SIG-M5 treated with dmso at 0.1 percent for 504 hours (cell line): ENCODE data around the gene LEAP2.

Experiments used
- DNase-seq: peaks from one replicate; lab custom pipeline; 2025; ENCODE audit not compliant: unreplicated experiment; lab: John Stamatoyannopoulos, UW

The LEAP2 gene, protein sequence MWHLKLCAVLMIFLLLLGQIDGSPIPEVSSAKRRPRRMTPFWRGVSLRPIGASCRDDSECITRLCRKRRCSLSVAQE

DNA sequence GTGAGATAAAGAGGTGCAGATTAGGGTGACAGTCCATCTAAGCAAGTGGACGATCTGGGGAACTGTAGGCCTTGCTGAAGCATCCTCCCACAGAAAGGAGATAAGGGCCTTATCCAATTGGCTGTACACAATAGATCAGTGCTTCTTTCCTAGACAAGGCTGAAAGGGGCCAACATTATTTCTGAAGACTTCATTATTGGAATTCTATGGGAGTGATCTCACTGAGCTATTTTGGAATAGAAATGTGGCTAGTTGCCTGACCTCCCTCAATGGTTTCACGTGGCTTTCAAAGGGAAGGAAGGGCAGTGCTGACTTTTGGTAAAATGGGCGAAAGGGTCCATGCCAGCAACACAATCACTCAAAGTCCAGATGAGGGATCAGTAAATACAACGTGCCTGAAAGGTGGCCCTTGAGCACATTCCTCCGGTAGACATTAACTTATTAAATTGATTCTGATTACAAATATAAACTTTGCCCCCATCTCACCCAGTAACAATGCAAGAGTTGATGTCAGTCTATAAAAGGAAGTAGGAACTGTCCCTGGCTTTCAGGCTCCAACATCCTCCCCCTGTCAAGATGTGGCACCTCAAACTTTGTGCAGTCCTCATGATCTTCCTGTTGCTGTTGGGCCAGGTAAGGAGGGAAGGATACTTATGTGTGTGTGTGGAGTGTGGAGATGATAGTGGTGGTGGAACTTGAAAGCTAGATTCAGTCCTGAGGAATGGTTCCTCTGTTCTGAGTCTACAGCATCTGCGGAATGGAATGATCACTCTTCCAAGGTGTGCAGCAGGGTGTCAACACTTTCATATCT lies at the start of gene LEAP2:
Gene LEAP2, plus strand, starts transcription at position 550 of the 811 bp plus-strand sequence. Its CDS starts 27 bp downstream, at position 577.
- no peak for DNase-seq

DNA sequence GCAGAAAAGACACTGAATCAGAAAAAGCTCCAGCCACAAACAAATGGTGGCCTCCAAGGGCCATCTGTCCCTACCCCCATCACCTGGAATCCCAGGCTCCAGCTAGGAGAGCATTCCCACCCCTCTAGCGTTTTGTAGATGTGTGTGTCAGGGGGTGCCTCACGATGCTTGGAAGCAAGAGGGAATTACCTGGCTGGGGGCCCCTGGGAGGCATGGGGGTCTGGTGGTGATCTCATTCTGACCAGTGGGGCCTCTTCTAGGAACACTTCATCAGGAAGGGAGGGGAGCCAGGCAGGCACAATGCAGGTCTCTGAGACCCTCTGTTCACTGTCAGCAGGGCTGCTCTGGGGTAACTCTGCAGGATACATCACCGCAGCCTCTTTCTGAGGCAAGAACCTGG lies 49.0 kb upstream of the LEAP2 start:
- no peak for DNase-seq

DNA sequence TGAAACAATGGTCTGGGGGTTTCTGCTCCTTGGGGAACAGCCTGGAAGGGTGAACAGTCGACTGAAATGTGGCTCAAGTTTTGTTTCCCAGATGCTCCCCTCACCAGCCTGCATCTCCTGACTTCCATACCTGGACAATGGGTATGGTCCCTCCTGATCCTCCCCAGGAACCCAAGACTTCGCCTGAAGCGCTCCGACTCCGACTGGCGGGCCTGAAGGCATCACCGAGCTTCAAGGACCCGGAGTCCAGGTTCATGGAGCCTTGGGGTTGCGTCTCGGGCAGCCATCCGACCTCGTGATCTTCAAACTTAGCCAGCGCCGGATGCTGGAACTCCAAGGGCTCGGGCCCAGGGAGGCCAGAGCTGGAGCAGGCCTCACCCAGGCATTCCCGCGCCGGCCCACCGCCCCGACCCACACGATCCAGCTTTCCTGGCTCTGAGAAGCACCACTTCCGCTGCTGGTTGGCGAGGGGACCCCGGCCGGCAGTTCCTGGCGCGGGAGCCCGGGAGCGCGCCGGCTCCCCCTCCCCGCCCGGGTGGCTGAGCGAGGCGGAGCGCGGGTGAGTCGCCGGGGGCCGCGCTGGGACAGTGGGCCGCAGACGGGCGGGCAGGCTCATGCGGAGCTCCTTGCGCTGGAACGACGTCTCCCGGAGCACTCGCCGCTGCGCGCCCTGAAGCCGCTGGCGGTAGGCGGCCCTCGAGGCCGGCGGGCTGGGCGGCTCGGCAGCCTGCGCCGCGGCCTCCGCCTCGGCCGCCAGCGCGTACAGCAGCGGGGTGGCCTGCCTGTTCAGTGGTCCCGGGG lies 48.2 kb upstream of the LEAP2 start:
- no peak for DNase-seq

DNA sequence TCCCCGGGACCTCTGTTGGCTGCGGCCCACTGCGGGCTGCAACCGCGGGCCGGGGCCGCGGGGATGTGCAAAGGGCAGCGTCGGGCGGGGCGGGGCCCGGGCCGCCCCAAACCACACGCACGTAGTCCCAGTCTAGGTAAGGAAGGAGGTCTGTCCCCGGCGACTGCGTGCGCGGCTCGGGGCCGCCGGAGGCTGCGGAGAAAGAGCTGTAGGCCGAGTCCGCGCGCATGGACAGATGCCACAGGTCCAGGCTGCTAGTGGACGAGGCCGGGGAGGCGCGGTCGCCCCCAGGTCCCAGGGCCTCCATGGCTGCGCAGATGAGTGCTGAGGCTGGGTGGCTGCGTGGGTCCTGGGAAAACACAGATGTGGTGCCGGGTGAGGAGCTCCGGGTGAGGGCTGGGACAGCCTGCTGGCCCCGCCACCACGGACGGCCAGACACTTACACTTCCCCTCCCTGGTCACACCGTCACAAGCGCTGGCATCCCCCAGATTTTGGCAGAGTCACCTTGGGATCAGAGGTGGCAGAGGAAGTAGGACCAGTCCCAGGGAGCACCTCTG lies 47.6 kb upstream of the LEAP2 start:
- DNase-seq = no peak

DNA sequence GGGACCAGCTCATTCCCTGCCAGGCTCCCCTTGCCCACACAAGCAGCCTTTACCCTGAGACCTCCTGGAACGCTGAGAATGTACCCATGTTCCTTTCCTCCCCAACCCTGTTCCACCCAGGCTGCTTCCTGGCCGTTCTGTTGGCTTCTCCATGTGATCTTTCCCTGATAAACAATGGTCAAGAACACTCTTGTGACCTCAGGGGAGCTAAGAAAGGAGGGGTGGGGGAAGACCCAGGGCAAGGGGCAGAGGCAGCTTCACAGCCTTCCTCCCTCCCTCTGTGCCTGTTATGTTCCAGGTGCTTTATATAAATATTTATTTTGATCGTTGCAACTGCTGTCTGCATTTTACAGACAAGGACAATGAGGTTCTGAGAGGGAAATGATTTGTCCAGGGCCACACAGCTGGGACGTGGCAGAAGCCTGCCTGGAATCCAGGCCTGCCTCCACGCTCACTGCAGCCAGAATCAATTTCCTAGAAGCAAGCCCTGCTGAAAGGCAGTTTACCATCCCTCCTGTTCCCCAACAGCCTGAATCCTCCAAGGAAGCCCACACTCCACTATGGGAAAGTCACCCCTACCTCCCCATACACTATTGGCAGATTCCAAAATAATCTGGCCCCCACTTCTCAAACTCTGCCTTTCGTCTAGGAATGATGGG lies 46.9 kb upstream of the LEAP2 start:
- no peak for DNase-seq

DNA sequence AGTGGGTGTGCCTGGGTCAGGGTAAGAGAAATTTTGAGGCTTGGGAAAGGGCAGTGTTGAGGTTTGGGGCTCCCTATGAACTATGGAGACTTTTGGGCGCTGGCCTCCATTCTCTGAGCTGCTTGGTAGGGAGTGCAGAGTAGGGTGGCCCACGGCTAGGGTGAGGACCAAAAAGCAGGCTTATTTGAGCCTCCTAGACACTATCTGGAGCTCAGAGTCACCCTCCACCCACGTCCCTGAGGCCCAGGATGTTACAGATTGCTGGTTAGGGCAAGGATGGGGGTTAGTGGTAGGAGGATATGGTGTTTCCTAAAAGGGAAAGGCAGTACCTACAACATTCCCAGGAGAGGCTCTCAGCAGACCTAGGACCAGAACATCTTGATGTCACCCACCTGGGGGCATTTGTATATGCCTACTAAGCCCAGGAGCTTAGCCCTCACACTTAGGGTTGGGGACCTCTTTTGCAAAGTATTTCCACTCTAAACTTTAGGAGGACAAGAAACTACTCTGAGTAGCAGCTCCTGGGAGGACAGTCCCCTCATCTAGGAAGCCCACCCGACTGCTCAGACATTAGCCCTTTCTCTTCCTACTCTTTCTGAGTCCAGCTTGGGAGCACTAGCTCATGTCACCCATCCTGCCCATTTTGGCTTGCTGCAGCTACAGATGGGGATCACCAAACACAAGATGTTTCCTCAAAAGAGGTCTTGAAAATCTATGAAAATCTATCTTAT lies 45.4 kb upstream of the LEAP2 start:
- DNase-seq = no peak

DNA sequence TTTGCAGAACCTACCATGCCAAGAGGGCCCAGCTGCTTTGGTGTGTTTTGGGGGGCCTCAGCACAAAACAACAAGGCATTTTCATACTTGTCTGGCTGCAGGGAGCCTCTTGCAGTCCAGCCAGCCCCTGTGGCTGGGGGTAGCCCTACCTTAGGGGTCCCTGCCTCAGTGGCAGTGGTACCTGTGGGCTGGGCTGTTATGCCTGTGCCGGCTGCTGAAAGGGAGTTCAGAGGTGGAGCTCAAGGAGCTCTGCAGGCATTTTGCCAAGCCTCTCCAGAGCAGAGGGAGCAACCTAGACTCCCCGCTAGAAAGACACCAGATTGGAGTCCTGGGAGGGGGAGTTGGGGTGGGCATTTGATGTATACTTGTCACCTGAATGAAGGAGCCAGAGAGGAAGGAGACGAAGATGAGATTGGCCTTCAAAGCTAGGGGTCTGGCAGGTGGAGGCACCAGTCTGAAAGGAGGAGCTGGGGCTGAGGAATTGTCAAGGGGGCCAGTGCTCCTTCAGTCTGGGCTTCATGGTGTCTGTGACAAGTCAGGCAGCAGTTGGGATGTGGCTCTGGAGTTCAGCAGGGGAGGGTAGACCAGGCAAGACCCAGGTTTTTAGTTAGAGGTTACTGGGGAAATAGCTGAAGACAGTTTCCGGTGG lies 44.5 kb upstream of the LEAP2 start:
- DNase-seq = no peak

DNA sequence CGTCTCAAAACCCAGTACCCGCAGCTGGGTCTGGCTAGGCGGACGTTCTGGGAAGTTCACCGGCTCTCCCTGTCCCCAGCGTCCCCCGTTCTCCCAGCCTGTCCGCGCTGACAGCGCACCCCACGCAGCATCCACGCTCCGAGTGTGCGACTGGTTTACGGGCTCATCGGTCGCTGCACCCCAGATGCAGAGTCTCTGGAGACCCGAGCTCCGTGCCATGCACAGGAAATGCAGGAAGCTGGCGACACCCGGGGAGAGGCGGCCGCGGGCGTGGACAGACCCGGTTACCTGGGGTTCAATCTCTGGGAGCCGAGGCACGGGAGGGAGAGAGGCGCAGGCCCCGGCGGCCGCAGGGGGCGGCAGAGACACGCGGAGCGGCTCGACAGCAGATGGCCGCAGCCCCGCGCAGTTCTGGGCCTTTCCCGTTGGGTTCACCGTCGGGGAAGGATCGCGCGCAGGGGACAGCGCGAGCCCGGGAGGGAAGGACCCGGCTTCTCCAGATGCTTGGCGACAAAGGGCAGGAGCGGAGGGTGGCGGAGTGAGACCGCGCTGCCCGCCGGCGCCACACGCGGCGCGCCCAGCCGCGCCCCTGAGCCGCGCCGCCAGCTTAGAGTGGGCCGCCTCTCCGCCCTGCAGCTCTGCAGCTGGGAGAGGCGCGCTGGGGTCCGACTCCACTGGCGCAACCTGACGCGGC lies 43.6 kb upstream of the LEAP2 start:
- peak; percentile 73 for DNase-seq

DNA sequence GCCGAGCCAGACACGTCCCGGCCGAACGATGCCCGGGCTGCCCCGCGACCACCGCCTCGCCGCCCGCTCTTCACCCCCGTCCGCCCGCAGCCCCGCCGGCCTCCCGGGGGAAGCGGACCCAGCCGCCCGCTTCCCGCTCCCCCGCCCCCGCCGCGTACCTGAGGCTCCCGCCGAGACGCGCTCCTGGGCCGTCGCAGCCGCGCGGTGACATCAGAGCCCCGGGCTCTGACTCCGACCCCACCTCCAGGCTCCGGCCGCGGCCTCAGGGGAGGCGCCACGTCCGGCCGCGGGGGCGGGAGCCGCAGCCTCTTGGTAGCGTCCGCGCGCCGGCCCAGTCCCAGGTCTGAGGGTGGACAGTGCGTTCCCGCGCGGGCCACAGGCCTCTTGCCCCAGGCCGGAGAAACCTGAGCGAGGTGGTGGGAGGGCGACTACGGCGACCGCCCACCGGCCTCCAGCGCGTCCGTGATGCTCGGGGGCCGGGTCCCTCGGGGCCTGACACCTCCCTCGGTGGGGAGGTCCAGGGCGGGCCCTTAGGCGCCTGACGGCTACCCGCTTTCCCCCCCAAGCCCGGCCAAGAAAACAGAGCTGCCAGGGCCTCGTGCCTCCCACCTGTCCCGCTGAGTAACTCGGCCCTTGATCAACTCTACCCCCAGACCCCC lies 42.9 kb upstream of the LEAP2 start, which contains the start of gene SHROOM1:
Gene SHROOM1, minus strand, starts transcription at position 212 of the 659 bp plus-strand sequence. CDS start 4,507 bp downstream, outside the sequence.
- no peak for DNase-seq

DNA sequence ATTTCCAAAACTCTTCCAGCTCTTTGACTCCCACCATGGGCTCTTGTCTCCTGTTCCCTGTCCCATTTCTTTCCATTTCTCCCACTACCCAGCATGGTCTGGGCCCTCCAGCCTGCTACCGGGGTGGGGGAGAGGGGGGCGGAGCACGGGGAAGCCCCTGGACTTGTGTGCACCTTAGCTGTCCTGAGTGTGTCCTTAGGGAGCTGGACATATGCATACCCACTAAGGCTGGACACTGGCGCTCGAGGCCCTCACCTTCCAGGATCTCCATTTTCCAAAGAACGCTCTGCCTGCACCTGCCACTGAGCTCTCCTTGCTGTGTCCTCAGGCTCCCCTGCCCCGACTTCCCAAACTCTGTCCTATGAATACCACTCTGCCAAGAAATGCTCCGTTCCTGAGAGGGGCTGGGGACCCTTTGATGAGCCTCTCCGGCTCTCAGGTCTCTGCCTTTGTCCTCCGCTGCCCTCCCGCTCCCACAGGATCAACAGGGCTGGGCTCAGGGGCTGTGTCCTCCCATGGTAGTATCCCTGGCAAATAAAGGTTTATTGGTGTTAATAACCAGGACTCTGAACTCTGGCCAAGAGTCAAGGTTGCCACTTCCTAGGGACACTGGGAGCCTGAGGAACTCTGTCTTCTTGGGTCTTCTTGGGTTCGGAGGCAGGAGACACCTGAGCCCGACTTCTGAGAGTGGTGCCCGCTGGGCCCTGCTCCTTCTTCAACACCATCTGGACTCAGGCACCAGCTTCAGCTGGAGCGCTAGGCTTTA lies 42.2 kb upstream of the LEAP2 start:
- DNase-seq = no peak

DNA sequence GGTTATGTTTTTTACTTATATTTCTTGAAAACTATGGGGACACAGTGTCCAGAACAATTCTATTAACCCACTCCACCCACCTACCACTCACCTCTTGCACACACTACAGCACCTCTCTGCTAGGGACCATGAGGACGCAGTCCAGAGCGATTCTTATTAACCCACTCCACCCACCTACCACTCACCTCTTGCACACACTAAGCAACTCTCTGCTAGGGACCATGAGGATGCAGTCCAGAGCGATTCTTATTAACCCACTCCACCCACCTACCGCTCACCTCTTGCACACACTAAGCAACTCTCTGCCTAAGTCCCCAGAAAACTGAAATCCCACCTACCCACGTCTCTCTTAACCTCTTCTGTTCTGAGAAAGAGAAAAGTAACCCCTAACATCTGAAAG lies 40.9 kb upstream of the LEAP2 start:
- DNase-seq = no peak

DNA sequence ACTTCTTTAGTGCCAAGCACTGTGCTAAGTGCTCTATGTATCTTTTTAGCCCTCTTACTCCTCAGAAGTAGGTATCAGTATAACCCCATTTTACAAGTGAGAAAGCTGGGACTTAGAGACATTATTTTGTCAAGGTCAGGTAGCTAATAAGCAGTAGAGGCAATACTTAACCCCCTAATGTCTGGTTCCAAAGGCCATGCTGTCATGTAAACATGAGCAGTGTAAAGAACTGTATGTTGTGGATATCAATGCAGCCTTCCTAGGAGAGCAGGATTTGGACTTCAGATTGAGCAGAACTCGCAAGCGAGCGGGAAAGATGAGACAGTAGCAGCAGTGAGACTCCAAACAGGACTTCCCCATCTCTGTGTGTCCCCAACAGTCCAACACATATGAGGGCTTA lies 39.4 kb upstream of the LEAP2 start:
- no peak for DNase-seq

DNA sequence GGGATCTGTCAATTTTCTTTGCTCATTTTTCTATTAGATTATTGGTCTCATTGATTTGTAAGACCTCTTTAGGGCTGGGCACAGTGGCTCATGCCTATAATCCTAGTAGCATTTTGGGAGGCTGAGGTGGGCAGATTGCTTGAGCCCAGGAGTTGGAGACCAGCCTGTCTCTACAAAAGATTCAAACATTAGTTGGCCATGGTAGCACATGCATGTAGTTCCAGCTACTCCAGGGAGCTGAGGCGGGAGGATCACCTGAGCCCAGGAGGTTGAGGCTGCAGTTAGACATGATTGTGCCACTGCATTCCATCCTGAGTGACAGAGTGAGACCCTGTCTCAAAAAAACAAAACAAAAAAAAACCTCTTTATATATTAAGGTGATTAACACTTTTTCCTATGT lies 36.6 kb upstream of the LEAP2 start:
- no peak for DNase-seq

DNA sequence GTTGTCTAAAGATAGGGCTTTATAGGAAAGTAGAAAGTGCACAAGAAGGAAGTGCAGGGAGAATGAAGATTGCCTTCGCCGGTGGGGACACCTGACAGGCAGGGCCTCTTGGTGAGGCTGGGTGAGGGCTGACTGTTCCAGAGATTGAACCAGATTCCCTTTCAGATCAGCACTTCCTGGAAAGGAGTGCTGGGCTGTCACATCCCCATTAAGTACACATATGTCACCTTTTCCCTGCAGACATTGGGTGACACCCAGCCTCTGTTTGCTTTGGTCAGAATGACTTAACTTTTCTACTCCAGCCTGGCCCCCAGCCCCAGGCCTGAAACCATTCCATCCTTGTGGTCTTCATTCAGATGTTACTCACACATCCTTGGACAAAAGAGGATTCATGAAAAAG lies 35.6 kb upstream of the LEAP2 start:
- DNase-seq = no peak

DNA sequence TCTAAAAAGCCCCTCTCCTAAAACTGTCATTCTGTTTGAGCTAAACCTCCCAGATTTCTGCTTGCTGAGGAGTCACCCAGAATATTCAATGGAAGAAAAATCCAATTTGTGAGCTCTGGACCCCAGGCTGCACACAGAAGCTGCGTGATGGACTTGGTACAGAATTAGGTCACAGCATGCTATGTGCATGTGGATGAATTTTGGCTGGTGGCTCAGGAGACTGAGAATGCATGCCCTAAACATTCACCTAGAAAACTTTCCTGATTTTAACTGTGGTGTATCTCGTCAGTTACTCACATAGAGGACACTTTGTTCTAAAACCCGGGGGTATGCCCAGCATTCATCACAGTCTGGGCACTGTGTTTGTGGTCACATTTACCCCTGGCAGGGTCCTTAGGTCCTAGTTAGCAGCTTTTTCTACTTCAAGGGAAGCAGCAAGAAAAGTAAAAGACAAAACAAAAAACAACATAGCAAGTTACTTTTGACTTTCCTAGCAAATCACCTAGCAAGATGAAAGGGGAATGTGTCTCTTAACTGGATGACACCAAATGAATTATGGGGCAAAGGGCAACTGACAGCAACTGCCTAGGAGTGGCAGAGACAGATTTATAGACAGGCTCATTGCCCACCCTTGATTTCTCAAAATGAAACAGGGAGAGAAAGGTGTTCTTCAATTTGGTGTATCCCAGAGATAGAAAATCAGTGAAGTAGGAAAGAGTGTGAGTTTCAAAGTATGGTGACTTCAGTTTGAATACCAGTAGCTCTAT lies 34.8 kb upstream of the LEAP2 start:
- DNase-seq = no peak

DNA sequence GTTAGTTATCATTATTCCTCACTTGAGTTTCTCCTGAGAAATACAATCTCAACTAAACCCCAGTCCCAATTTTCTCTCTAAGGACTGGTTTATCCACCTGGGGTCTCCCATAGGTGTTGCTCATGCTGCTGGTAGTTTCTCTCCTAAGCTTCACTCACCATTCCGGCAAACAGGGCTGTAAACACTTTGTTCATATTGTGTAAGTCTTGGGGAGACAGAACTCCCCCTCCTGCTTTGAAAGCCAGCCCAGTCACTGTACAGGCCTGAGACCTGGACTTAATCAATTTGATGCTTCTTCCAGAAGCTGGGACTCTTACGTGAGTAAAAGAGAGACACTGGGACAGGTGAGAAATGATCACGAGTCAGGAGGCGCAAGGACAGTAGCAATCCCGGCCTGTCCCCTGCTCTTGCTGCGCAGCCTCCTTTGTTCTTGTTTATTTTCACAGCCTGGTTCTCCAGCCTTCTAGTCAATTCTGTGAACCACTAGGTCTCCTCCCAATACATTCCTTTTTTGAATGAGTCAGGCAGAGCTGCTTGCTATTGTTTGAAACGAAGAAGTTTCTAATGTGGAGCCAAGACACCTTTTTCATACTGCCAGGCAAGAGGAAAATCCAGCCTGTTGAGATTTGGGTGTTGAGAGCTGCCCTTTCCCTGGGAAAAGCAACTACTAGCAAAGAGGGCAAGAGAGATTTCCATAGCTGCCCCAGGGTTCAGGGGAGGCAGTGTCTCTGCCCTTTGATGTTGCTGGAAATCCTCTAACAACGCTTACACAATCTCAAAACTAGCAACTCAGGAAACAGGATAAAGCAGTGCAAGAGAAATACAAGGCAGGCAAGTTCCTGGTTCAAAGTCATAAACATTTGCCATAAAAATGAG lies 33.8 kb upstream of the LEAP2 start:
- peak; percentile 31 for DNase-seq
